NCI-H1417 treated with DMSO at 0.1 percent for 48 hours (cell line): ENCODE results near the gene CDH15.

Source experiments
- DNase-seq: peaks from one replicate; lab custom pipeline; 2025; lab: John Stamatoyannopoulos, UW

The CDH15 gene

DNA sequence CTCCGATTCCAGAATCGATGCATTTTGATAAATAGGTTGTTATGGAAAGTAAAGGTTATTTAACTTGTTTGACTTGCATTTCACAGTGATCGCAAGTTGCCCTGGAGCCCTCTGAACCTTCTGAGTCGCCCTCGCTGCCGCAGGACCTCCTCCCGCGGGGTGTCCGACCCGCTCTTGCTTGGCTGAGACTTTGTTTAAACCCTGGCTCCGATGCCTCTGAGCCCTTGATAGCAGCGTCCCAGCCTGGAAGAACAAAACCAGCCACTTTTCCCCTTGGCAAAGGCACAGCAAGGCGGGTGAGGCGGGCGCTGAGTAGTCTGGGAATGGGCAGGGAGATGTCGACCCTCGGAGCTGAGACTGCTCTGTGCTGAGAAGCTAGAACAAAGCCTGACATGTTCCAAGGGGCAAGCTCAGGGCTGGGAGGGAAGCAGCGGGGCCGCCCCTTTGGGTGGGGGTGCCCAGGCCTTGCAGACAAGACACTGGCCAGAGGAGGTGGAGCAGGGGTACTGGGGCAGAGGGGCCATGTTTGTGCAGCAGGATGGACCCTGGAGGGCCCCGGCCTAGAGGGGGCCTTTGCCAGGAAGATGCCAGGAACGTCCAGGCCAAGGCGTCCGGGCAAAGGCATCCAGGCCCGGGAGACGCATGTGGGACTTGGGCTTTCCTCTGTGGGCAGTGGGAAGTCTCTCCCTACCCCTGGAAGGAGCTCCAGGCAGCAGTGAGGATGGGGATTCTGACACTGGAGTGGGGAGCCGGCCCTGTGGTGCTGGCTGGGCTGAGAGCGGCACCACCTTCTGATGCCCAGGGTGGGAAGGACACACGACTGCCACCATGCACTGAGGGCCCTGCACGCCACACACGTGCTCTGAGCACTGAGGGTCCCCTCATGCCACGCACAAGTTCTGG is 30.3 kb upstream of the CDH15 start:
- DNase-seq = no peak

DNA sequence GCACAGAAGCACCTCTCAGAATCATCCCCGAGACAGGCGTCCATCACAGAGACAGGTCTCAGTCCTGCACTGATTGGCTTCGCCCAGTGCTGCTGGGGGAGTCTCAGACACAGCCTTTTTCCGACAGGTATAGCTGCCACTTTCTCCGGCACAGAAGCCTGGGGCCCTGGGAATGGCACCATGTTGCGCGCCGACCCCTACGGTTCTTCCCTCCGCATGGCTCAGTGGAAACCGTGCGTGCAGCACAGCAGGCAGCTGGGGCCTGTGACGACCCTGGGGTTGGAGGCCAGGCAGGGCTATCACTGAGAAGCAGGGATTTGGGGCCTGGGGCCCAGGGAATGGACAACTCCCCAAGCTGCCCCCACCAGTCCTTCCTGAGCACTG is 29.7 kb upstream of the CDH15 start:
- DNase-seq = no peak

DNA sequence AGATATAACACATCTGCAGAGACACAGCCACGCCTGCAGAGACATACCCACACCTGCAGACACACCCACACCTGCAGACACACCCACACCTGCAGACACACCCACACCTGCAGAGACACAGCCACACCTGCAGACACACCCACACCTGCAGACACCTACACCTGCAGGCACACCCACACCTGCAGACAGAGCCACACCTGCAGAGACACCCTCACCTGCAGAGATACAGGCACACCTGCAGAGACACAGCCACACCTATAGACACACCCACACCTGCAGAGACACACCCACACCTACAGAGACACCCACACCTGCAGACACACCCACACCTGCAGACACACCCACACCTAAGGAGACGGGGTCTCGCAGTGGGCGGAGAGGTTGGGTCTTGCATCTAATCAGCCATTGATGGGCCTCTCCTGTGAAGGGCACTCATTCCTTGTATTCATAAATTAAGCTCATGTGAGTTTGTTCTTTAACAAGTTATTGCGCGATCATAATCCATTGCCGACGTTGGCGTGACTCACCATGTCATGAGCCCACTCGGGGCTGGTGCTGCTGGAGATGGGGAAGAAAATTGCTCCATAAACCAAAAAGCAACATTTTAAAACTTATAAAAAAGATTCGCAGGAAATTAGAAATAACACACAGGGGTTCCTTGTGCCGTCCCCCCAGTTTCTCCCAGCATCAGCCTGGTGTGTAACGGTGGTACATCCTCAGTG is 28.9 kb upstream of the CDH15 start:
- no peak for DNase-seq

DNA sequence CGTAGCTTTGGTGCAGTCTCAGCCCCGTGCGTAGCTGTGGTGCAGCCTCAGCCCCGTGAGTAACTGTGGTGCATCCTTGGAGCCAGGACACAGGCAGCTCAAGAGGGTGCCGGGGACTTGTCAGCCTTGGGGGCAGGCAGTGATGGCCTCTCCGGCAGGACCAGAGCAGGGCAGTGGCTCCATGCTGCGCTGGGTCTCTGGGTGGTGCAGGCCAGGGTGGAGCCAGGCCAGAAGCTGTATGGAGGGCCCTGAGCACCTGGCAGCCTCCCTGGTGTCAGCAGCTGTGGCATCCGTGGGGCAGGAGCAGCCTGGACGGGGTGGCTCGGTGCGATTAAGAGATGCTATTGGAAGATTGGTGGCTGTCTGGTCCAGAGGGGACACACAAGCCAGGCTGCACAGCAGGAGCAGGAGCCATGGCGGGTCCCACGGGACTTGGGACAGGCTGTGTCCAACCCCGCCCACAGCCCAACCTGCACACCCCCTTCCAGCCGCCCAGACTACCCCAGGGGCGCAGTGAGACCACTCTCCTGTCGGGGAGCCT is 28.3 kb upstream of the CDH15 start:
- no peak for DNase-seq

DNA sequence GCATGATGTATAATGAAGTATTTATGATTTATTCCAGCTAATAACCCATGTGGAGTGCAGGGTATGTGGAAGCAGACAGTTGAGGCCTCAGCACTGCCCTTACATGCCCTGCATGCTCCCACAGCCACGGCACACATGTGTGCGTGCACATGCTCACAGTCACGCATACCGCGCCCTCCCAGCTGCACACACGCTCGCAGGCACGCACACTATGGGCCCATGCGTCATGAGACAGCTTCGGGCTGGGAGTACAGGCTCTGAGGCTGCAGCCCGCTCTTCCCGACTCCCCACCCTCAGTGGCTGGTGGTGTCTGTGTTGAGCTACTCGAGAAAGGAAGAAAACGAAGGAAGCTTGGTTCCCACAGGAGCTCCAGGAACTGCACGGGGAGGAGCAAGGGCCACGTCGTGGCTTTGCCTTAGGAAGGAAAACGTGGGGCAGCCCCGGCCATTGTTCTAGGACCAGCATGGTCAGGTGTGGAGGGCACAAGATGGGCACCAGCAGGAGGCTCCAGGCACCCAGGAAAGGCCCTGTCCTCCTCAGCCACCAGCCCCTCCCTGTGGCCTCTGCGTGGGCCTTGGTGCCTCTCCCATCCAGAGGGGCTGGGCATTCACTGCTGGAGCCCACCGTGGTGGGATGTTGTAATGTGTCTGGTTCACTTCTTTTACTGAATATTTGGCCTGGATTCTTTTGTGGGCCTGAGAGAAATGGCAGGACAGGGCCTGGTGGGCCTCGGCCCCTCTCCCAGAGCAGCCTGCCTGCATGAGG is 27.5 kb upstream of the CDH15 start:
- DNase-seq = no peak

DNA sequence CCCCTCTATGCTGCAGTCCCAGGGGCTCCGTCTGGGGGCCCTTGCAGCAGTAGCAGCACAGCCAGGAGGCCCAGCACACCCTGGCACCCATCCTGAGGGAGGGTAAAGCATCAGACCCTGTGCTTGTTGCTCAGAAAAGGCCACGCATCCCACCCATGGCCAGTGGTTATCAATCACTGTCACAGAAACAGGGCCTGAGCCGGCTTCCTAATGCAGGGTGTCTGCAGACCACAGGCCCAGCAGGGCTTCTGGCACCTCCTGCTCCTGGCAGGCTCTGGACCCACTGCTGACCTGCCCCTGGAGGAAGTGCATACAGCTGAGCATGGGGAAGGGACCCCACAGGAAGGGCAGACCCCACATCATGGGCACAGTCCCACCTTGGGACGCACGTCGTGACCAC is 26.9 kb upstream of the CDH15 start:
- DNase-seq = no peak

DNA sequence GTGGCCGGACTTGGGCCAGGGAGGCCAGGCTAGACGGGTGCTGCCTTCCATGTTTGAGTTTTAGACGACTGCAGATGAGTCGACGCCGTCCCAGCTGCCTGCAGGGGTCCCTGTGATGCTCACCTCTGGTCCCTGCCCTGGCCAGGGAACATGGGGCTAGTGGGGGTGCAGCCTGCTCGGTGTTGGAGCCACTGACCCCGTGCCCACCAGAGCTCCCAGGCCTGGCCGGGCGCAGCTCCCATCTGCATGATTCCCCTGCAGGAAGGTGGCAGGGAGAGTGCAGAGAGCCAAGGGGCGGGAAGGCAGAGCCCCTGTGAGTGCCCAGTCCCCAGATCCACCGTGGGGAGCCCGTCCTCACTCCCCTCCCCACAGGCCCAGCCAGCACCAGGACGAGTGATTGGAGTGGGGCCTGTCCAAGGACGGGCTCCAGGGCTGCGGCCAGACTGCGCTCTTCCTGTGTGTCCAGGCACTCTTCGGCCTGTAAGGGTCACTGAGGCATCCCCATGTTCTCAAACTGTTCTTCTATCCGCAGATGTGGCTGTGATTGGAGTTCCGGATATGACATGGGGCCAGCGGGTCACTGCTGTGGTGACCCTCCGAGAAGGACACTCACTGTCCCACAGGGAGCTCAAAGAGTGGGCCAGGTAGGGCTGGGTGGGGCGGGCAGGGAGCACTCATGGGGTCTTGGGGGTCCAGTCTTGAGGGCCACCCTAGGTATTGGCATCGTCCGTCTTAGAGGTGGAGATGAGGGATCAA is 26.0 kb upstream of the CDH15 start:
- no peak for DNase-seq

DNA sequence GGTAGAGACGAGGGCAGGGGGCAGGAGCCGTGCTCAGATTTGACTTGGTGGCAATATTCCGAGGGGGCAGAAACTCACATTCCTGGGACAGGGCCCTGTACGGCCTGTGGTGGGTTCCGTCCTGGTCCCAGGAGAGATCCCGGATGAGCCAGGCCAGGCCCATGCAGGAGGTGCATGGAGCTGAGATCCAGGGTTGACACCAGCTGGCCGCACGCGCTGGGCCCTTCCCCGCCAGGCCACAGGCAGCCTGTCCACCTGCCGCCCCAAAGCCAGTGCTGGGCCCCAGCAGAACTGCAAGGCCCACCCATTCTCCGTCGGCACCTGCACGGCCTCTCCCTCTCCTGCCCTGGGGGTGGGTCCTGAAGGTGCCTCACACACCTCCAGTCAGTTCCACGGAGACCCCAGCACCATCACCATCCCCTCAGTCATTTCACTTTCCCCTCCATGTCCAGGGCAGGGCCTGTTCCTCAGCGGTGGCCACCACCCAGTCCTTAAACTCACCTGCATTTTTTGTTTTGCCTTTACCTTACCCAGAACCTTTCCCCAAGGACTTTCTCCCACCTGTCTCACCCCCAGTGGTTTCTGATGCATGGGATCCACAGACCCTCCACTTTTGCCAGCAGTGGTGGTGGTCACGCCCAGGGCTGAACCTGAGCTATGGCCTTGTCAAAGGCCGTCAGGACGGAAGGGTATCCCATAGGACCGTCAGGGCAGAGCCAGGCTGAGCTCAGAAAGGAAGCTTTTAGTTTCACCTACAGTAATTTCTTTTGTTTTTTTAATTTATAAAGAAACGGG is 25.1 kb upstream of the CDH15 start:
- DNase-seq = no peak

DNA sequence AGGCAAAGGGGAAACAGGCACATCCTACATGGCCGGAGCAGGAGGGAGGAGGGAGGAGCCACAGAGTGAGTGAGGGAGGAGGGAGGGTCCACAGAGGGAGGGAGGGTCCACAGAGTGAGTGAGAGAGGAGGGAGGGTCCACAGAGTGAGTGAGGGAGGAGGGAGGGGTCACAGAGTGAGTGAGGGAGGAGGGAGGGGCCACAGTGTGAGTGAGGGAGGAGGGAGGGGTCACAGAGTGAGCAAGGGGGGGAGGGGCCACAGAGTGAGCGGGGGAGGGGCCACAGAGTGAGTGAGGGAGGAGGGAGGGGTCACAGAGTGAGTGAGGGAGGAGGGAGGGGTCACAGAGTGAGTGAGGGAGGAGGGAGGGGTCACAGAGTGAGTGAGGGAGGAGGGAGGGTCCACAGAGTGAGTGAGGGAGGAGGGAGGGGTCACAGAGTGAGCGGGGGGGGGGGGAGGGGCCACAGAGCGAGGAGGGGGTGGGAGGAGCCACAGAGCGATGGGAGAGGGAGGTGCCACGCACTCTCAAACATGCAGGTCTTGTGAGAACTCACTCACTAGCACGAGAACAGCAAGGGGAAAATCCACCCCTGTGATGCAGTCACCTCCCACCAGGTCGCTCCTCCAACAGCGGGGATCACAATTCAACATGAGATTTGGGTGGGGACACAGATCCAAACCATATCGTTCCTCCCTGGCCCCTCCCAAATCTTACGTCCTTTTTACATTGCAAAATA is 24.3 kb upstream of the CDH15 start:
- no peak for DNase-seq

DNA sequence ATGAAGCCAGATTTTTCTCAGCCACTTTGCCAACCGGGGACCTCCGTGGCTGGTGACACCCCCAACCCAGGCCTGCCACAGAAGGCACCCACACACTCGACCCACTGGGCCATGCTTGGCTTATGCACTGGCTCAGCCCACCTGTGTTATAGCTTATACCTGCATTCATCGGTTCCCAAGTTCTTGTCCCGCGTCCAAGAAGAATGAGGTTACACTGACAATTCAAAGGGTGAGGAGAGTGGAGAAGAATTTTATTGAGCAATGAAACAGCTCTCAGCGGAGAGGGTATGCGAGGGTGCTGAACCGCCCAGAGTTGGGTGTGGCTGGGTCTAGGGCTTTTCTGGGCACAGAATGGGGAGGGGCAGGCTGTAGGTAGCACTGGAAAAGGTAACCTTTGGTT is 22.2 kb upstream of the CDH15 start:
- no peak for DNase-seq

DNA sequence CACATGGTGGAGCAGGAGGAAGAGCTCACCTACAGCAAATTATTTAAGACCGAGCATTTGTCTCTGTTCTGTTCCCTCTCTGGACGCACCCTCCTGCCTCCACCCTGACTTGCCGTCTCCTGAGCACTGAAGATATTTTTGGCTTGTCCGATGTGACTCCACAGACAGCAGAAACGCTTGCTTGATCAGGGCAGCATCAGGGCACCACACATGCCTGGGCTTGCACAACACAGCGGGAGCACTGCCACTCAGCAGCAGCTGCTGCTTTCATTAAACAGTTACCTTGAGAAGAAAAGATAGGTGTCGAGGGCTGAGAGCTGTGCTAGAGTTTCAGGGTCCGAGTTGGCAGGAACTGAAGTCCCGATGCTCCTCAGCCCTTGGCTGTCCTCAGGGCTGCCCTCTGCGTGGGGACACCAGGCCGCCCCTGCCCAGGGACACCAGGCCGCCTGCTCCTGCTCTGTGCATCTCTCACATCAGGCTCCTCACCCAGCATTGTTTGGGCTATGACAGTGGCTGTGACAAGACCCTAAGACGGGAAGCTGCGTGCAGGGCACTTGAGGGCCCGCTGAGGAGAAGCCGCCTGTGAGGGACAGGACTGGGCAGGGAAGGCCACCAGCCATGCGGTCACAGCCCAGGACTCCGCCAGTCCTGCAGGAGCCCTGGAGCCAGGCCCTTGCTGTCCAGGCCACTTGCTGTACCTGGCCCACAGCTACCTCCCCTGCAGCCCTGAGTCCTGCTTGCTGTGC is 21.3 kb upstream of the CDH15 start:
- DNase-seq = no peak

DNA sequence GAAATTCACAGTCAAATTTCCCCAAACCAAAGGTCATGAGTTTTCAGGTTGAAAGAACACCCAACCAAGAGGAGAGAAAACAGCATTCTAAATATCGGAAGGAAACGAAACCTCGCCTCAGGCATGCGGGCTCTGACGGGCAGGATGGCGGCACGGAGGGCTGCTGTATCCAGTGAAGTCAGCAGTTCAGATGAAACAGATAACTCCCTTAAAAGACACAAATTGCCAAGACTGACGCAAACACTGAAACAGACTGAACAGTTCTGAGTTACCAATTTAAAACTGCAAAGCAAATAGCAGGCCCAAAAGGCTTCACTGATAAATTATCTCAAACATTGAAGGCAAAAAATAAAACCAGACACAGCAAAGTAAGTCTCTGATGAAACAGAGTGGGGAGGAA is 20.6 kb upstream of the CDH15 start:
- no peak for DNase-seq

DNA sequence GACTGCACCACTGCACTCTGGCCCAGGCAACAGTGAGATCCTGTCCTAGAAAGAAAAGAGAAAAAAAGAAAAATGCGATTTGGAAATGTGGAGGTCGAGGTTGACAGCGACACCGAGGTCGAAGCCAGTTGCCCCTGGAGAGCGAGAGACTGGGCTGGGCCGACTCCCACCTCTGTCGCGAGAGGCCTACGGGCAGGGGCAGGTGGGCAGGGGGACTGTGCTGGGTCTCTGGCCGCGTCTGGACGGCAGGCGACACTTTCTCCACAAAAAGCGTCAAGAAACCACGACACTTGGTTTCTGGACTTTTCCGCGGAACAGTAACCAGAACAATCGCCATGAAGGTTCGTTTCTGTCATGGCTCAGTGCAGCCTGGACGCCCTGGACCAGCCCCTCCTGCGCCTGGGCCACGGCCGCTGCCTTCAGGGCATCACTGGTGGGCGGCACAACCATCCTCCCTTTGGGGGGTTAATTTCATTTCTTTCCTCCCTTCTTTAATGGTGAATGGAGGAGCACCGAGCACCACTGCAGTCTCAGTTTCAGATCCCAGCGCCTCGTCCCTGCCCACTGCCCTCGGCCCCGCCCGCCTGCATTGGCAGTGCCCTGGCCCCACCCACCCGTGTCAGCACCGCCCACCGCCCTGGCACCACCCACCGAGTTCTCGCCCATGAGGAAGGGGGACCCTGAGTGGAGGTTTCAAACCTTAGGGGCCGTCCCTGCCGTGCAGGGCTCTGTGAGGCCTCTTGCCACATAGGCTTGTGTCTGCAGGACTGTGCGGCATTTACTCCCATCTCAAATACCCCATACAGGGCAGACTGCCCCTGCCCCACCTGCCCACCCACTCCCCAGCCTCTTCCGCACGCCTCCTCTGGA is 18.5 kb upstream of the CDH15 start:
- DNase-seq = no peak

DNA sequence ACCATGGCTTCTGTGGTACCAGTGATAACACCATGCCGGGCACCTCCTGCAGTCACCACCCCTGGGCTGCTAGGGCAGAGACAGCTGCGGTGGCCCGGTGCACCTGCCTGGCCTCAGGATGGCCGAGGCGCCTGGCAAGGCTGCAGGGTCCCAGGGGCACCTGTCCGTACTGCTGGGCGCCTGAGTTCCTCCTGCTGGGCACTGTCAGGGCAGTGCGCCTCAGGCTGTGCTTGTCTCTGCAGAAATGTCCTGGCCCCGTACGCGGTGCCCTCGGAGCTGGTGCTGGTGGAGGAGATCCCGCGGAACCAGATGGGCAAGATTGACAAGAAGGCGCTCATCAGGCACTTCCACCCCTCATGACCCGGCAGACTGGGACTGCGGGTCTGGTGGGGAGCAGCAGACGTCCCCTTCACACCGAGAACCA is 17.7 kb upstream of the CDH15 start:
- DNase-seq = no peak

DNA sequence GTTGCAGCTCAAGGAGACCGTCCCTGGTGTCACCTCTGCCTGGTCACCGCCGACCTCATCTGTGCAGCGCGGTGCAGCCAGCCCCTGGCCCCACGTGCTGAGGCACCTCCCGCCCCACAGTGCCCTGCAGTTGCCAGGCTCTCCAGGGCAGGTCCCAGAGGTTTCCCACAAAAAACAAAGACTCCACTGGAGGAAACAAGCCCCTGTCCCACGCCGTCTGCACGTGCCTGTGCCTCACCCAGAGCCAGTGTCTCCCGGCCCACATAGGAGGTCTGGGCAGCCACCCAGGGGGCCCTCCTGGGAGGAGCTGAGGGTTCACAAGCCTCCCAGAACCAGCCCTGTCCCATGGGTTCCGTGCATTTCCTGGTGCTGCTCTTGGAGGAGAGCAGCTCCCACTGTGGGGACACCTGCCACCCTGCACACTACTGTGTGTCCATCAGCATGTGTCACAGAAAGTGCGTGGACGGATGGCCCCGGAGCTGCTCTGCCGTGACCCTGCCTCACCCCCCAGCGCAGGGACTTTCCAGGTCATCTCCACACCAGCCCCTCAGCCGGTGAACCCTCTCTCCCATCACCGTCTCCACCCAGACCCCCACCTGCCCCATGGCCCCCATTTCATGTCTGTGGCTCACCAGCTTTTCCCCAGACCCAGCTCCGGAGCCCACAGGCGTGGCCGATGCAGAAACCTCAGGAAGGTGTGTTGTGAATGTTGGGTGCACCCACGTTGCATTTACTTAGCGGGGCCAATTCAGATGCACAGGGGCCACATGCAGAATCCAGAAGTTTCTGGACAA is 17.0 kb upstream of the CDH15 start:
- no peak for DNase-seq

DNA sequence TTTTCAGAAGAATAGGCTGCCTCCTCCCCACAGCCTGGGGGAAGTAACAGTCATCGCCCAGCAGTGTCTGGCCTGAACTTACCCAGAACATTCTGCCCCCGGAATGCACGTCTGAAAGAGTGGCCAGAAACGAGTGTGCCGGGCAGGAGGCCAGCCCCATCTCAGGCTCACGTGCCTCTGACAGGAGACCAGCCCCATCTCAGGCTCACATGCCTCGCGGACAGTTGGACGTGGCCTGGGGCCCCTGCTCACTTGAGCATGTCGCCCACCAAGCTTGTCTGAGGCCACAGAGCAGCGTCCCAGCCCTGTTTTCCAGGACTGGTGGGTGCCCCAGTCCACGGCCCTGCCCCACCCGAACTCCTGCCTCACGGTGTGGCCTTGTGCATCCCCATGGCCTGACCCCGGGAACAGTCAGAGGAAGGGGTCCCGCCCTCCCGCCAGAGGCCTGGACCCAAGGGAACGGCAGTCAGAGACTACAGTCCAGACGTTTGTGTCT is 16.3 kb upstream of the CDH15 start:
- no peak for DNase-seq
